Measurements from ENCODE around the gene TGM5. TPM values are rescaled to one million over a fixed set of nuclear protein-coding genes. Genes with fewer than 3 reads are reported as not detected.
A peak's percentile ranks its signal among the peaks of the same experiment; 100 is the strongest.

Gene TGM5
- total and polyA plus RNA-seq, 7 donors, result 0.03 to 0.78 (median 0.06) TPM; not detected in 4

DNA sequence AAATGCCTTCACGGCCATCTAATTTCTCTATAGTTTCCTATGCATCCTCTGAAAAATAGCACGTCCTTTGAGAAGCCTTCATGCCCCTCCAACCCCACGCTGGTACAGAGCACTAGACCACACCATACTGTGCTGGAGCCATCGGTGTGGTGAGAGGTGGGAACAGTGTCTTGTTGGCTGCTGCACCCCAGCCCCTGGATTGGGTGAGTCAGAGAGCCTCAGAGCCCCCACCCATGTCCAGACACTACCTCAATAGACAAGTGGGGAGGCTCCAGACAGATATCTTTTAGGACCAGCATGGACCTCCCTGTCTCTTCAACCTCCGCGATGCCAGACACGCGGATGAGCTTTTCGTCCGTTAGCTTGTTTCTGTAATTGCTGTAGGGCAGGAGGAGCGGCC, 12.1 kb upstream of the TGM5 start:
- Histone ChIP-seq H3K27me3 (ENCODE audit: insufficient read depth in 3 of 3, low read length in 2 of 3) (no peaks in the 10 kb centered on the region), H3K4me1 (peaks cover 34% of the 10 kb centered on the region), H3K9me3 (no peaks in the 10 kb centered on the region), H3K36me3 (ENCODE audit: insufficient read depth in 1 of 2, low read depth in 1 of 2) (no peaks in the 10 kb centered on the region), H3K27ac (no peak overlapping the region), H3K4me3 (no peak overlapping the region)
- intact Hi-C loops (cut with DNase I), result no loop called here
- ATAC-seq, result no peak
- no peak for DNase-seq
- 82 to 92% (median 87%) methylated on average over 11 of the region's 11 CpGs for WGBS, 3 donors
- TF ChIP-seq, protein P1, sequence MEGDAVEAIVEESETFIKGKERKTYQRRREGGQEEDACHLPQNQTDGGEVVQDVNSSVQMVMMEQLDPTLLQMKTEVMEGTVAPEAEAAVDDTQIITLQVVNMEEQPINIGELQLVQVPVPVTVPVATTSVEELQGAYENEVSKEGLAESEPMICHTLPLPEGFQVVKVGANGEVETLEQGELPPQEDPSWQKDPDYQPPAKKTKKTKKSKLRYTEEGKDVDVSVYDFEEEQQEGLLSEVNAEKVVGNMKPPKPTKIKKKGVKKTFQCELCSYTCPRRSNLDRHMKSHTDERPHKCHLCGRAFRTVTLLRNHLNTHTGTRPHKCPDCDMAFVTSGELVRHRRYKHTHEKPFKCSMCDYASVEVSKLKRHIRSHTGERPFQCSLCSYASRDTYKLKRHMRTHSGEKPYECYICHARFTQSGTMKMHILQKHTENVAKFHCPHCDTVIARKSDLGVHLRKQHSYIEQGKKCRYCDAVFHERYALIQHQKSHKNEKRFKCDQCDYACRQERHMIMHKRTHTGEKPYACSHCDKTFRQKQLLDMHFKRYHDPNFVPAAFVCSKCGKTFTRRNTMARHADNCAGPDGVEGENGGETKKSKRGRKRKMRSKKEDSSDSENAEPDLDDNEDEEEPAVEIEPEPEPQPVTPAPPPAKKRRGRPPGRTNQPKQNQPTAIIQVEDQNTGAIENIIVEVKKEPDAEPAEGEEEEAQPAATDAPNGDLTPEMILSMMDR (IDR thresholded peaks at IDR 0.05), result no peak

DNA sequence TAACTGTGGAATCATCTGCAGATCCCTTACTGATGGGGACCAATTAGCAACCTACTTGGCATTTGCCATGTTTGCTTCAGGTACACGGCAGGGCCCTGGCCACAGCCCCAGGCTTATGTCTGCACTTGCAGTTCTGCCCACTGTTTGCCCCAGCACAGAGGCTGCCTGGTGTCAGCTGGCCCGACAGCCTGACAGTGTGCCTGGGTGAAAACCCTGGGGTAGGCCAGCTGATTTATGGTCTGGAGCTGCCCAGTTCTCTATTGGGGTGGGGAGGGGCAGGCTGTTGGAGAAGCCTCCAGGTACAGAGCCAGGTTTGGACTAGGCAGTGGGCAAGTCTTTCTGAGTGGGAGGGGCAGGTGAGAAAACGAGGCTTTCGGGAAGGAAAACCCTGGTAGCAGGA, 11.2 kb upstream of the TGM5 start:
- Histone ChIP-seq H3K9me3 (no peaks in the 10 kb centered on the region), H3K27me3 (ENCODE audit: insufficient read depth in 3 of 3, low read length in 2 of 3) (no peaks in the 10 kb centered on the region), H3K27ac (peak overlapping the region; percentile 23), H3K36me3 (ENCODE audit: insufficient read depth in 1 of 2, low read depth in 1 of 2) (no peaks in the 10 kb centered on the region), H3K4me3 (no peak overlapping the region), H3K4me1 (peaks cover 34% of the 10 kb centered on the region)
- 8 to 31% (median 19%) methylated on average over 4 of the region's 4 CpGs for WGBS, 3 donors
- intact Hi-C loops (cut with DNase I), result no loop called here
- DNase-seq (no peak), ATAC-seq (peak in 2 of 4 donors; percentile 20 to 21)
- TF ChIP-seq, protein P1 (IDR thresholded peaks at IDR 0.05), result no peak

DNA sequence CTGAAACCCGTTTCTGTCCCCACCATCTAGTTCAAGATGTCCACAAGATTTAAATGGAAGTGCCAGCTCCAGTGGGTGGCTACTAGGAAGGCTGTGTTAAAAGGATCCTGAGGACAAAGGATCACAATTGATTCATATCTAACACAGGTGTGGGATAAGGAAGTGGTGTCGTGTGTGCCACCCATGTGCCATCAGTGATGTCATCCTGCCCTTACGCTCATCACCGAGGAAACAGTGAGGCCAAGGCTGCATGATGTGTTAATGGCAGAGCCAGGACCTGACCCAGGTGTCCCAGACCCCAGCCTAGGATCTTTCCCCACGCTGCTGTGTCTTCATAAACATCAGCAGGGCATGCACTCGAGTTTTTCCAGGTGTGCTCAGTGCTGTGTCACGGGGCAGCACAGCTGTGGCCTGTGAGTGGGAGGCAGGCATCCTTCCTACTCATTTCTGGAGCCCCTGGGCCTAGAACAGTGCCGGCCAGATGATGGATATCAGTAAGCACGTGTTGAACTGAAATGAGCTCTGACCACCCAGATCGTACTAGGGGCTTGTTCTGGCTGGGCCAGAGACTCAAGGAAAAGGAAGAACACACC, 10.6 kb upstream of the TGM5 start:
- DNase-seq, result no peak
- no peaks in the 10 kb centered on the region for H3K9me3 ChIP-seq
- ATAC-seq, result no peak
- TF ChIP-seq, protein P1 (IDR thresholded peaks at IDR 0.05), result no peak
- no peaks in the 10 kb centered on the region for H3K36me3 ChIP-seq (ENCODE audit: insufficient read depth in 1 of 2, low read depth in 1 of 2)
- peaks cover 34% of the 10 kb centered on the region for H3K4me1 ChIP-seq
- no peaks in the 10 kb centered on the region for H3K27me3 ChIP-seq (ENCODE audit: insufficient read depth in 3 of 3, low read length in 2 of 3)
- H3K4me3 ChIP-seq, result no peak overlapping the region
- intact Hi-C loops (cut with DNase I), result no loop called here
- WGBS, 3 donors, result 58 to 74% (median 59%) methylated on average over 10 of the region's 10 CpGs
- peak overlapping the region; percentile 23 for H3K27ac ChIP-seq

DNA sequence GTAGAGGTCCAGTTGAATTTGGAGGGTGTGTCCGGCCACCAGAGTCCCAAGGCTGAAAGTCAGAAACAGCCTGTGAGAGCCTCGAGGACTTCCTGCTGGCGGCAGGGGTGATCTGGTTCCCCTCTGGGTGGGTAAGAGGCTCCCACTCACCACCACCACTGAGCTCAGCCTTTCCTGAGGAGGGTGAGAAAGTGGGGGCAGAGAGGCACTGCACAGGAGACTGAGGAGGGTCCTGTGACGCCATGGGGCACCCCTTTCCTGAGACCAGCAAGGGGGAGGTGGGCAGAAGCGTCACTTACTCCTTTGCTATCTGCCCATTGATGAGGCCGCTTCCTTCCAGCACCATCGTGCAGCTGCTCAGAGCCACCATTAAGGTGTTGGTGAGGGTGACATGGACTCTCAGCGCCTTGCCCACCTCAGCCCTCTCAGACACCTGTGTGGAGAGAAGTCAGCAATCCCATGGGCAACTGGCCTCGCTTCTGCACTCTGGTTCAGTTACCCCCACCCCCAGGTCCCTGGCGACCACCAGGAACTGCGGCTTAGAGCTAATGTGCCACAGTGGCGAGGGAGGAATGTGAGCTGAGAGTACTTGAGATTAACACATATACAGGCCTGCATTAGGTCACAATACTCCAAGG, 10.0 kb upstream of the TGM5 start:
- DNase-seq, result no peak
- Histone ChIP-seq H3K4me1 (peaks cover 34% of the 10 kb centered on the region), H3K9me3 (peaks cover 1% of the 10 kb centered on the region), H3K36me3 (ENCODE audit: insufficient read depth in 1 of 2, low read depth in 1 of 2) (no peaks in the 10 kb centered on the region), H3K4me3 (no peak overlapping the region), H3K27ac (peak overlapping the region; percentile 23), H3K27me3 (ENCODE audit: insufficient read depth in 3 of 3, low read length in 2 of 3) (no peaks in the 10 kb centered on the region)
- 69 to 81% (median 74%) methylated on average over 11 to 12 of the region's 12 CpGs for WGBS, 3 donors
- ATAC-seq, result no peak
- intact Hi-C loops (cut with DNase I), result no loop called here
- TF ChIP-seq, protein P1 (IDR thresholded peaks at IDR 0.05), result no peak
